Uterus (tissue), 2 donors: ENCODE measurements around the gene HES7.

Experiments
- POLR2A ChIP-seq, 2 donors: fragments of 450-650 bp; IDR thresholded peaks; one replicate each; pipeline ENCODE4 v1.6.1; 2016; ENCODE audit warnings: antibody characterized with exemption in 2 of 2, mild to moderate bottlenecking in 1 of 2, moderate library complexity in 1 of 2
- TF ChIP-seq, protein P1 (sequence below), 4 experiments: fragments of 200-600 bp in 2 of 4; fragments of 450-650 bp in 2 of 4; sonication (generic) in 2 of 4; IDR thresholded peaks; one replicate each; pipeline ENCODE4 v1.5.1; 2016 to 2019; ENCODE audit warnings: antibody characterized with exemption in 4 of 4, mild to moderate bottlenecking in 2 of 4, moderate library complexity in 1 of 4

DNA sequence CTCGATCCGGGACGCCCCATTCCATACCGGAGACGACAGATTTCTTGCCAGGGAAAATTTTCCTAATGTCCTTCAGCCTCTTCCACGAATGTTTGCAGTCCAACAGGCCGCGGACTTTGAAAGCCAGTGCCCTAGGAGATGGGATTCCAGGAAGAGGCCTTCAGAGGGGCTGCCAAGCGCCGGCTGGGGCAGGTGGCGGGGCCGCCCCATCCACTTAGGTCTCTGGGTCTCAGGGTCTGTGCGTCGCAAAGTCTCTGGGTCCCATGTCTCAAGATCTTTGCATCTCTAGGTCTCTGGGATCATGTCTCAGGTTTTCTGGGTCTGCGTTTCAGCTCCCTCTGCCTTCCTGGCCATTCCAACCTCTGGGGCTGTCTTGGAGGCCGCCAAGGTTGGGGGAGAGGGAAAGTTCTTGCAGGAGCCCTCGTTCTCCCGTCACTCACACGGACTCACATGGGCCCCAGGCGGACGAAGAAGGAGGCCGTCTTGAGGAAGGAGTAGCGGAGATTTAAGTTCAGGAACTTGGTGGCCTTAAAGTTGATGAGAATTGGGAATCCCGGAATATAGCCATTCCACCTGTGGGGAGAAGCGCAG, 43.6 kb downstream of the HES7 start:
- TF ChIP-seq, protein P1, sequence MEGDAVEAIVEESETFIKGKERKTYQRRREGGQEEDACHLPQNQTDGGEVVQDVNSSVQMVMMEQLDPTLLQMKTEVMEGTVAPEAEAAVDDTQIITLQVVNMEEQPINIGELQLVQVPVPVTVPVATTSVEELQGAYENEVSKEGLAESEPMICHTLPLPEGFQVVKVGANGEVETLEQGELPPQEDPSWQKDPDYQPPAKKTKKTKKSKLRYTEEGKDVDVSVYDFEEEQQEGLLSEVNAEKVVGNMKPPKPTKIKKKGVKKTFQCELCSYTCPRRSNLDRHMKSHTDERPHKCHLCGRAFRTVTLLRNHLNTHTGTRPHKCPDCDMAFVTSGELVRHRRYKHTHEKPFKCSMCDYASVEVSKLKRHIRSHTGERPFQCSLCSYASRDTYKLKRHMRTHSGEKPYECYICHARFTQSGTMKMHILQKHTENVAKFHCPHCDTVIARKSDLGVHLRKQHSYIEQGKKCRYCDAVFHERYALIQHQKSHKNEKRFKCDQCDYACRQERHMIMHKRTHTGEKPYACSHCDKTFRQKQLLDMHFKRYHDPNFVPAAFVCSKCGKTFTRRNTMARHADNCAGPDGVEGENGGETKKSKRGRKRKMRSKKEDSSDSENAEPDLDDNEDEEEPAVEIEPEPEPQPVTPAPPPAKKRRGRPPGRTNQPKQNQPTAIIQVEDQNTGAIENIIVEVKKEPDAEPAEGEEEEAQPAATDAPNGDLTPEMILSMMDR (IDR thresholded peaks at IDR 0.05): no peak
- no peak for TF ChIP-seq POLR2A (IDR thresholded peaks at IDR 0.05)
